Left ventricle myocardium superior (tissue), 1 donor: ENCODE measurements around the gene TPM1. TPM values are rescaled to one million over a fixed set of nuclear protein-coding genes. Genes with fewer than 3 reads are reported as not detected.

Experiments used
- ATAC-seq: fragments of 200-7000 bp; cut with Tn5 transposase; one replicate; pipeline ENCODE4 v1.9.1; 2020; ENCODE audit warnings: mild to moderate bottlenecking, moderate library complexity
- DNase-seq: peaks from one replicate; pipeline ENCODE4 v3.0.0-alpha.2; 2020
- intact Hi-C: fragments of 100-400 bp; cut with micrococcal nuclease; formaldehyde crosslinking; loops from one replicate; pipeline ENCODE4 v1.11.0; 2022
- total RNA-seq: library from RNA; stranded (reverse); fragmentation: NEBNext Ultra II Directional; extraction: Animal tissue kit (Norgen Biotek cat#: 25700); gene quantifications from one replicate; pipeline ENCODE4 v1.2.1, GENCODE V29; 2021
- donor health status: DM: no; HTN: yes; CAD: no; lungs with severe emphysema.

TPM1 gene
- total RNA-seq, 1 donor from 2014 or later, result 14,056 TPM

DNA sequence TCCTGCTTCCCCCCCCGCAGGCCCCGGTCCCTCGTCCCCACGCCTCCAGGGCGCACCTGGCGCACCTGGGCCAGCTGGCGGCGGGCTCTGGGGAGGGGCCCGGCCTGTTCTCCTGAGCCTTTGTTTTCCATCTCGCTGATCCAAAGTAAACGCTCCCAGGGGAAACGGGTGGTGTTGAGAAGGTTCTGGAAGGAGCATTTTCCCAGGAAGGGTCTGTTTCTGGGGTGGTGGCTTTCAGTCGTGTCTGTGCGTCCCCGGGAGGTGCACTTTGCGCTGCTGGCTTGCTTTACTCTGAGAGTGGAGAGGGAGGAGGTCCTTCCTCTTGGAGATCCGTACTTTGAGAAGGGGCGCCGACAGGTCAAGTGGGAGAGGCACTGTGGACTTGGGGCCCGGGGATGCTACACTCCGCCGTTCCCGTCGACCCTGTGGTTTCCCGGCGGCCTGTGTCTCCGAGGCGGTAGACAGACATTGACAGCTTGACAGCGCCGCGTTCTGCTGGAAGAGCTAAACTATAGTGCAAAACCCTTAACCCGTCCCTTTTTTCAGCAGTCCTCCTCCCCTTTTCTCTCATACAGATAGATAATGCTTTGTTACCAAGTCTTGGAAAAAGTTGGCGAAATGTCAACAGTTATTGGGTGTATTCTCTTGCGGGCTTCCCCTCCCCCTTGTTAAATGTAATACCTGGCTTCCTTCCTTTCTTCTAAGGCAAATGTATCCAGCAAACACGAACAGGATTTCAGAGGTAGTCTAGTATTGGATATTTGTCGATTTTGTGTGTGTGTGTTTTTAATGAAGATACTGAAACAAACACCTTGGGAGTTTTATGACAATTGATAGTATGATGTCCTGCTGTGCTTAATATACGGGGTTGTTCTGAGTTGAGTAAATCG, 6.5 kb downstream of the TPM1 start:
- DNase-seq, result peak; percentile 75

DNA sequence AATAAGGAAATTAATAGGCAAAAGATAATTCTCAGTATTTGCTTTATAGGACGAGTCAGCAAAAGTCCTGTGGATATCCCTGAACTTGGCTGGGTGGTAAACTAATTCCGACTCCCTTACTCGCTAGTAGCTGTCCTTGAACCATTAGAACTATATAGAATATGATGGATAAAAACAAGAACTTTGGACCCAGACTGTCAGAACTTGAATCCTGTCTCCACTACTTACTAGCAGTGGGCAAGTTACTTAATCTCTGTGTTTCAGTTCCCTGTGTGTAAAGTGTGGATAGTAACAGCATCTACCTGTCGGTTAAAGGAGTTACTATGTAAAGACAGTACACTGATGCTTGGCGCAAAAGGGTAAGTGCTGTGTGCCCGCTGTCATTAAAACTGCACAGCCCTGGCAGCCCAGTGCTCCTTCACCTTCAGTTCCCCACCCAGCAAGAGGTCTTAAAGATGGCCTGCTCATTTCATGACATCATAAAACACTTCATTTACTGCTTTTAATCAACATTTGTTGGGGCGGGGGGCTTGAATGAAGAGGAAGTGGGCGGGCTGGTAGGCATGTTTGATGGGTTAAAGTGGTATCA, 7.3 kb downstream of the TPM1 start:
- ATAC-seq, result no peak
- intact Hi-C loops, result loop anchor here (5.0 to 10.0 kb wide), 2 partner anchors 42 to 205 kb away; no protein-coding TSS in a partner anchor
- no peak for DNase-seq

More for the DNA sequence above, 6.5 kb downstream of the TPM1 start:
- ATAC-seq, result peak; percentile 6
- intact Hi-C loops, result loop anchor here (5.0 to 10.0 kb wide), 2 partner anchors 43 to 204 kb away; no protein-coding TSS in a partner anchor

DNA sequence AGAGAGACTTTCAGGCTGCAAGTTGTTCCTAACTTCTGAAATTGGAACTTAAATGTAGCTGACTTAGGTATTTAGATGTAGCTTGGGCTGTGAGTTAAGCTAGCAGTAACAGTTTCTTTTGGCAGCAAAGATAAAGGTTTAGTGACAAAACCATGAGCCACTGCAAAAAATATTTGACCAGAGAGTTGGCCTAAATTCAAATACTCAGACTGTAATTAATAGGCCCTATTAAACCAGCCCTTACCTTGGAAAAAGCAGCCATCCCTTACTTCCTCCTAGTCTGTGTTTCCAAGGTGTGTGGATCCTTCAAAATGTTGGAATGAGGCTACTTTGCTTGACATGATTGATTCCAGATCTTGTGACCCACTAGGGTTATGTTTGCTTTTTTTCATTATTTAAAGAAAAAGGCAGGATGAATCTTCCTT, 8.2 kb downstream of the TPM1 start:
- DNase-seq (no peak), ATAC-seq (no peak)
- intact Hi-C loops, result no loop called here

DNA sequence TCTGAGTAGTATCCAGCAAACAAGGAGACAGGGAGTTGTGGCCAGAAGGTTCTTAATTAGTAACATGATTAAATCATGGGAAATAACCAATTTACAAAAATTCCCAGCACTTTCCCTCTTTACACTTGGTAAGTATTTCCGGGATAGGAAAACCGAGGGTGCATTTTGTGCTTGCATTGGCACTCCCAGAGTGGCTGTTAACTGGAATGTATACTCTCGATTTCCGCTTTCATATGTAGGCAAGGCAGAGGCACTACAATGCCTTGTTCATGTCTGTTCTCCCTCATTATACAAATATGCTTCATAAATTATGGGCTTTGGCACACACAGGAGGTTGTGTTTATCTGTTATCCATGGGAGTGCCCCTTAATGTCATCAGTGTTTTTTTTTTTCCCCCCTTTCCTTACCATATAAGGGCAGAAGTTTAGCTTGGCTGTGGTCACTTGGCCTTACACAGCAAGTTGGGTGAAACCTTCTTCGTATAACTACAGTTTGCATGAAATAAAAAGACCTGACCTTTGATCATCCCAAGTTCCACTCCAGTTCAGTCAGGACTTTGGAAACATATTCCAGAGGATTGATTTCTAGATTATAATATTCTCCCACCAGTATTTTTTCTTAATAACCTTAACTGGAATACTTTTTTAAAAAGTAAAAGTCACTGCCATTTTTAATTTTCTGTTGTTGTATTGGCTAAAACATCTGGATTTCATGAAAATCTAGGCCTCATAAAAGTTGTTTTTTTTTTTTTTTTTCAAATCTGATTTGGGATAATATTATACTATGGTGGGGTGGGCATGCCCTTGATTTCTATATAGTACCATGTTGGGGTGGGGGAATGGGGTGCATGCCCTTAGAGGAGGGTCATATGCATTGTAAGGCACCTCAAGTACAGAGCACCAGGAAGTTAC, 8.9 kb downstream of the TPM1 start:
- DNase-seq (no peak), ATAC-seq (no peak)
- intact Hi-C loops, result no loop called here

DNA sequence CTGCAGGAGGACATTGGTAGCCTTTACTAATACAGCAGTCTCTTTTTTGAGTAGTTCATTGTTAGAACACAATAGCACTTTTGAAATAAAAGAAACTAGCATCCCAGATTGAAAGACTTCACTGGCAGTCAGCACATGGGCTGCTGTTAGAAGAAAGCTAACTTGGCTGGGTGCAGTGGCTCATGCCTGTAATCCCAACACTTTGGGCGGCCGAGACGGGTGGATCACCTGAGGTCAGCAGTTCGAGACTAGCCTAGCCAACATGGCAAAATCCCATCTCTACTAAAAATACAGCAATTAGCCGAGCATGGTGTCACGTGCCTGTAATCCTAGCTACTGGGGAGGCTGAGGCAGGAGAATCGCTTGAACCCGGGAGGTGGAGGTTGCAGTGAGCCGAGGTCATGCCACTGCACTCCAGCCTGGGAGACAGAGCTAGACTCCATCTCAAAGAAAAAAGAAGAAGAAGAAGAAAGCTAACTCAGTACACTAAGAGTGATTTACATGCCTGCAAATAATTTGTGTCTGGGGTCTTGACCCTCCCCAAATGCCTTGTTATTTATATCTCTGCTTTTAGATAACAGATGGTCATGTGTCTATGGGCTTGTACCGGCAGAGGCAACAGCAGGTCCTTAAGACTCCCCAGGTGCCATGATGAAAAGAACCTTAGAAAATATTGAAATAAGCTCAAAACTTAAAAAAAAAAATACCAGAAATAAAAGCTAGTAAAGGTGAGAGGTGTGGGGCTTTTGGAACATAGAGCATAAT, 9.7 kb downstream of the TPM1 start:
- intact Hi-C loops, result no loop called here
- ATAC-seq, result no peak

DNA sequence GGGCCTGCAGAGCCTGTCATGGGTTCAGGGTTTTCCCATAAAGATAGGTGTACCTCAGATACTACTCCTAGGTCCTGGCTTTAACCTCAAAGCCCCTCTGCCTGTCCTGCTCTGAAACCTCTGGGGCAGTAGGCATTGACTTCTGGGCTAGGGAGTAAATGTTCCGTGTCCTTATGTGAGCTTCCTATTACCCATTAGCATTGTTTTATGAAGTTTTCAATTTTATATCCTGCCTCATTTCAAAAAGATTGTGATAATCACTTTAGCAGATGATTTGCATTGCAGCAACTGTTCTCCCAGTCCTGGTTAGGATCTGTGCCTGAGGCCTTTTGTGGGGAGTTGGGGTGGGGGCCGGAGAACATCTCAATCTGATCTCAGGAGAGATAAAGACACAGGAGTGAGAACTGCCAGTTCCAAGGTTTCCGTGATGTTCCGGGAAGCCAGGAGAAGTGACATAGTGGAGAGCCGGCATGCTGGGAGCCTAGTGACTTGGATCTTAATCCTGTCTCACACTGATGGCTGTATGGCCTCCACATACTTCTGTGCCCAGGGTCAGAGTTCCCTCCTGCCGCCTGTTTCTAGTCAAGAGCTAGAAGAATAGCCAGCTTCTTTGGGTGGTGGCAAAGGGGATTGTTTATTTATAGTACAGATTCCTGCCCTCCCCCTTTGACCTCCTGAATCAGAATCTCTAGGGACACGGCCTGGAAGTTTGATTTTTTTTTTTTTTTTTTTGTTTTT, 10.6 kb downstream of the TPM1 start:
- ATAC-seq, result peak; percentile 25
- peak; percentile 59 for DNase-seq
- intact Hi-C loops, result no loop called here

More for the DNA sequence above, 9.7 kb downstream of the TPM1 start:
- no peak for DNase-seq

DNA sequence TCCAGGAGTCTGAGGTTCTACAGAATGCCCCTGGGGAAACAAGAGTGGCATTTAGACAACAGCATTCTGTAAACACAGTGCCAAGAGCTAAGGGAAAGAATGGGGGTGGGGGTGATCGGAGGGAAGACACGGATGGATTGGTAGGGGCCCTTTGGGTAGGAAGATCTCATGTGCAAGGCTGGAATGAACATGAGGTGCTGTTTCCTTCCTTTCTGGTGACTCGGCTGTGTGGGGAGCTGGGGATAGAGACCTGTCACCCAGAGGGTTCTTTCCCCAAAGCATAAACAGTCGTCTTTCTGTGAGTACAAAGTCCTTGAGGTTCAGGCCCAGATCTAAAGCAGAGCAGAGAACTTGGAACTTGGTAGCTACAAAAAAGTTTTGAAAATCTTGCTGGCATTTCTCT, 11.7 kb downstream of the TPM1 start:
- intact Hi-C loops, result no loop called here
- no peak for DNase-seq
- ATAC-seq, result peak; percentile 1

DNA sequence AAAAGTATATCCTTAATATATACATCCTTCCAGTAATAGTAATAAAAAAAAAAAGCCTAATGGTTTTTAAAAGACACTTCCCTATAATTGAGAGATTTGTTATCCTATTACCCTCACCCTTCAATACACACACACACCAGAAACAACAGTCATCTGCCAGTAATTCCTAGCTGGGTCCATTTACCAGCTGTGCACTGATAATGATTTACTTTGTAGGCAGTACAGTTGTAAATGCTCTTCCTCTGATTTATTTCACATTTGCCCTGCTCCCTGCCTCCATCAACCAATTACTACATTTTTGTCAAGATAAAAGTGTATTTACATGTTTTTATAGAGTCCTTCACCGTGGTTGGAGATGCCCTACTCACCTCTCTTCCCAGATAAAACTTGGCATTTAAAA, 12.4 kb downstream of the TPM1 start:
- DNase-seq, result no peak
- intact Hi-C loops, result no loop called here
- no peak for ATAC-seq

DNA sequence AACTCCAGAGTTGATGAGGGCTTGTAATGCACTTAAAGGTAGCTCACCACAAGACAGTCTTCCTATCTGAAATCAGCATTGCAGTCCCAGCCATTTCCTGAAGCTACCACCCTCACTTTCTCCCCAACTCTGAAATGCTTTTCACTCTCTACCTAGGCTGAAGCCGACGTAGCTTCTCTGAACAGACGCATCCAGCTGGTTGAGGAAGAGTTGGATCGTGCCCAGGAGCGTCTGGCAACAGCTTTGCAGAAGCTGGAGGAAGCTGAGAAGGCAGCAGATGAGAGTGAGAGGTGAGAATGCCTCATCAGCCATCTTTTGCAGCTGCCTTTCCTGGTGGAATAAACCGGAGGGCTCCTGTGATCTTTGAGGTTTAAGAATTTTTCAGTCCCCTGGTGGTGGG, 14.3 kb downstream of the TPM1 start:
- ATAC-seq (peak; percentile 6), DNase-seq (peak; percentile 75)
- intact Hi-C loops, result no loop called here

DNA sequence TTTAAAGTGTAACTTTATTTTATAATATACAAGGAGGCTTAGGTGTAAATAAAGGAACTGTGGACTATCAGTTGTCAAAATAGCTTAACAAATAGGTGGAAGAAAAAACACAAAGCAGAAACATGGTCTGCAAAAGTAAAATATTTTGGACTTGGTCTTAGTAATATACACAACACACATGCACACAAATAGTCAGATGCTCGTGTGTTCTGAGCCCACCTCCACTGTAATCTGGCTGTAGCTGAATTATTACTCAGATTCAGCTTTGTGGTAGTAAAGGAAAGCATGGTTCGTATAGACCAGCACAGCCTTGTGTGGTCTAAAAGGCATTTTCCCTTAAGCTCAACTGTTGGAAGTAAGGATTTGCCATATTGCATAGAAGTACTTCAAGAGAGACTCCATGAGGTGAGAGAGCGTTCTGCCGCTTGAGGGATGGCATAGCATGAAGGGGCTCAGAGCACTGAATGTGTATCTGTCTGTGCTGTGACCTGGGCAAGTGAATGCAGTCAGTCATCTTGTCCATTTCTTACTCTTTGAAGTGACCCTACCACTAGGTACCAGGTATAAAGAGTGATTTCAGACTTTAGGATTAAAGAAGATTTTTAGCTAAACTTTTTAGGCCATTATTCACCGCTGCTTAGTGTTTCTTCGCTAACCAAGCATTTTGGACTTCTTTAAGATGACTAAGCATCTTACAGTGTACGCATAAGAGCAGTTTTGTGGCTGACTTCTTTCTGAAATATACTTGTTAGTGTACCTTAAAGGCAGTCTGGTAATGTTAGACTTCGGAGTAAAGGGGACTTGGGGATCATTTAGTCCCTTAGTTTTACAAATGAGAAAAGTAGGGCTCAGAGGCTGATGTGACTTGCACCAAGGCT, 15.2 kb downstream of the TPM1 start:
- intact Hi-C loops, result no loop called here
- ATAC-seq, result no peak

DNA sequence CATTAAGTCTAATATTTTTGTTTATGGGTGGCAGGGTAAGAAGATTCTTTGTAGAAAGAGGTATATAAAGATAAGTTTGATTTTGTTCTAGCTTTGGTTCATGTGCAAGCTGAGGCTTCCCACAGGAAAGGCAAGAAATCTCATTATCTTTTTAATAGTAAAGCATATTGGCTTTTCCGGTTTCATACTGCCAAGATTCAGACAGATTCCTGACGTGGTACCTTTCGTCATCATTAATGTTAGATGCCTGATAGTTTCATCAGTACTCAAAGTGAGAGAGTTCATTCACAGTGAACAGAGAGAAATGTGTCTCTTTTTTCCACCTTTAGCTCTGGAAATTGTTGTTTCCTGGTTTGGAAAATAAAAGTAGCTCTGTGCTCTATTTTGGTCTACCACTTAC, 16.5 kb downstream of the TPM1 start:
- ATAC-seq (no peak), DNase-seq (no peak)
- intact Hi-C loops, result no loop called here

More for the DNA sequence above, 15.2 kb downstream of the TPM1 start:
- DNase-seq, result no peak

DNA sequence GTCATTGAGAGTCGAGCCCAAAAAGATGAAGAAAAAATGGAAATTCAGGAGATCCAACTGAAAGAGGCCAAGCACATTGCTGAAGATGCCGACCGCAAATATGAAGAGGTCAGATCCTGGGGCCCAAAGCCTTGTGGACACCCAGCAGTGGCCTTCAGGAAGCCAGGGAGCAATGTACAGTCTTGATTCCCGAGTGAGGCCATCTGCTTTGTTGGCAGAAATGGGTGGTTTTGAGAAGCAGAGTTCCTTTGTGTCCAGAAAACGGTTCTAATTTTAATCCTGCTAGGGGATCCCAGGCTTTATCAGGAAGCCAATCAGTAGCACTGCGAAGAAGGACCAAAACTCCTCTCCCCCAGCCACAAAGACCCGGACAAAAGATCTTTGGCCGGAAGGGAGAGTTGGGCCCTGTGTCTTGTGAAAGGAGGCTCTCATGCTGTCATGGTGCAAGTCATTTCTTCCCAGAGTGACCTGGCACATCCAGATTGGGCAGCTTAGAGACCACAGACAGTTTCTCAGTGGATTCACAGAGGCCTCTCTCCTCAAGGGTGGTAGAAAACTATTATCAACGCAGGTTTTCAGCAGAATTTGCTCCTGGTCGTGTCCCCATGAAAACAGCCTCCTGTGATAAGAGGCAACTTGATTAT, 17.1 kb downstream of the TPM1 start:
- ATAC-seq (no peak), DNase-seq (no peak)
- intact Hi-C loops, result no loop called here

DNA sequence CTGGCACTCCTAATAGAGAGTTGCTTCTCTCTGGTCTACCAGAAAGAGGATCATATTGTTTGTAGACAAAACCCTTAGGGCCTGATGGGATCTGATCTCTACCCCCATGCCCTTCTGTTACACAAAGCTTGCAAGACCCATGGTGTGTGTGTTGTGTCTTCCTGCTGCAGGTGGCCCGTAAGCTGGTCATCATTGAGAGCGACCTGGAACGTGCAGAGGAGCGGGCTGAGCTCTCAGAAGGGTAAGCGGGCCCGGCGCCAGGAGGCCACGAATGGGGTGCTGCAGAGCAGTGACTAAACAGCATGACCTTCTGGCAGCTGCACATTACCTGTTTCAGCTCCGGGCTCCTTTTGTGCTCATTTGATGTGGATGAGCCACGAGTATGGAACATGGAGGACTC, 18.2 kb downstream of the TPM1 start:
- intact Hi-C loops, result no loop called here
- DNase-seq (peak; percentile 50), ATAC-seq (peak; percentile 14)

DNA sequence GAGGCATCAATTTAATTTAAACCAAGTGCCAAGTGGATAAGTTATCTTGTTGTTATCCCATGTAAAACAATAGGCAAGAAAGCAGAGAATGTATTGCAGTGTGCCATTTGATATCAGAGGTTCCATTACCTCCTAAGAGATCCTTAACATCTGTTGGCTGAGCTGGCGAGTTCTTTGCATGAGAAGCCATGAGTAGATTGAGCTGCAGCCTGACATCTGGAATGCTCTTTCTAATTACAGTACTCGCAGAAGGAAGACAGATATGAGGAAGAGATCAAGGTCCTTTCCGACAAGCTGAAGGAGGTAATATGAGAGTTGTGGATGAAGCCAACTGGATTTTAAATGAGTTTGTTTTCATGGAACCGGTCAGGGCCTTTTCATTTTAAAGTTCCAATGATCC, 19.4 kb downstream of the TPM1 start:
- ATAC-seq, result no peak
- intact Hi-C loops, result no loop called here

DNA sequence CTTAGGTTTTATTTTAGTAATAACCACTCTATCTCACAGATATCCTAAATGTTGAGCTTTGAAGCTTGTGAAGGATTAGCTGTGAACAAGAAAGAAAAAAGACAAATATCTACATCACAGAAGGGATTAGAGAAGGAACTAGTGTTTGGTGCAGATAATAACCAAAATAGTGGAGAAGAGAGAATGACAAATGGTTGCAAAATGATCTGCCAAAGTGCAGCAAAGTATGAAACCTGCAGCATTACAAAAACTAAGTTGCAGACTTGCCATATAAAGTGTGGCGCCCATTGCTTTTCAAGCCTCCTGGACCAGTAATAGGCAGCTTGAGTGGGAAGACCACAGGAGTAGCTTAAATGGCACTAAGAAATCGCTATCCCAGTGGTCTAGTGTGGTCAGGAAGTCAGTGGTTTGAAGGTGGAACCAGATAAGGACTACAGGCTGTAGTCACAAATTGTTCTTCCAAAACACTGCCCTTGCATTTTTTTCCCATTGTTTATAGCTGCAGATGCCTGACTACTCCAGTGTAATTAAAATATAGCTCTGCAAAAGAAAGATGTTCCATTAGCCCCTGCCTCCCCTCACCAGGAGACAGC, 20.7 kb downstream of the TPM1 start:
- ATAC-seq (peak; percentile 3), DNase-seq (no peak)
- intact Hi-C loops, result no loop called here

More for the DNA sequence above, 19.4 kb downstream of the TPM1 start:
- no peak for DNase-seq

DNA sequence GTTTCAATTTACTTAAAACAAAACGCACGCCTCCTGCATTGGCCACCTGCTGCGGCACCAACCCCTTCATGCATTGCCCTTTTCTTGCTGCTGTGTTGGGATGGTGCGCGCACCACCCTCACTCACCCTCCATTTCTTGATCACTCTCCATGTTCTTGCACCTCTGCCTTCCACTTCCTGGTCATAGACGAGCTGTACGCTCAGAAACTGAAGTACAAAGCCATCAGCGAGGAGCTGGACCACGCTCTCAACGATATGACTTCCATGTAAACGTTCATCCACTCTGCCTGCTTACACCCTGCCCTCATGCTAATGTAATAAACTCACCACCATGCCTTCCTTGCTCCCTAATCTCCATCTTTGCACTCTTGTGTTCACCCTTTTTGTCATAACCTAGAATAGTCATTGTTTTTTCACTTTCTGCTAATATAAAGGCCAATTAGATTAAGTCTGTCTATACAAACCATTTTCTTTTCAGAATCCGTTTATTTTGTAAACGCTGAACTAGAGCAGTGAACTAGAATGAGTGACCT, 21.4 kb downstream of the TPM1 start:
- DNase-seq (no peak), ATAC-seq (no peak)
- intact Hi-C loops, result no loop called here
